OCI-LY1 (cell line): Measurements from ENCODE around the gene HOXB4.

Experiments used
- H2AFZ ChIP-seq: fragments of 200-600 bp; sonication (generic), shearing (Covaris generic); 2 replicates; pipeline ENCODE4 v1.6.0; 2014; ENCODE audit warnings: antibody characterized with exemption, mild to moderate bottlenecking, low read length
- H3F3A ChIP-seq: fragments of 200-600 bp; sonication (generic), shearing (Covaris generic); 2 replicates; pipeline ENCODE4 v1.6.0; 2014; ENCODE audit warnings: mild to moderate bottlenecking, antibody characterized with exemption, low read length, moderate library complexity; ENCODE audit not compliant: insufficient read depth
- H3K27ac ChIP-seq: fragments of 200-600 bp; sonication (generic); 2 replicates; pipeline ENCODE4 v1.5.1; 2014; ENCODE audit warnings: low read length, mixed run types, mild to moderate bottlenecking, low read depth; ENCODE audit not compliant: poor library complexity, severe bottlenecking
- H3K27me3 ChIP-seq: fragments of 200-600 bp; sonication (generic); 2 replicates; pipeline ENCODE4 v1.6.0; 2014; ENCODE audit warnings: antibody characterized with exemption, mild to moderate bottlenecking, low read length, moderate library complexity; ENCODE audit not compliant: insufficient read depth
- H3K36me3 ChIP-seq: fragments of 200-600 bp; sonication (generic); 2 replicates; pipeline ENCODE4 v1.6.1; 2014; ENCODE audit warnings: mild to moderate bottlenecking, antibody characterized with exemption, low read length, moderate library complexity, mixed read lengths; ENCODE audit not compliant: insufficient read depth
- H3K4me1 ChIP-seq: fragments of 200-600 bp; sonication (generic); 2 replicates; pipeline ENCODE4 v1.5.1; 2014; ENCODE audit warnings: mild to moderate bottlenecking, low read length, moderate library complexity; ENCODE audit not compliant: insufficient read depth, severe bottlenecking
- H3K4me2 ChIP-seq: fragments of 200-600 bp; sonication (generic), shearing (Covaris generic); 2 replicates; pipeline ENCODE4 v1.6.1; 2014; ENCODE audit warnings: low read length
- H3K4me3 ChIP-seq: fragments of 200-600 bp; sonication (generic); 2 replicates; pipeline ENCODE4 v1.5.1; 2014; ENCODE audit warnings: low read length, low read depth, mild to moderate bottlenecking, mixed read lengths; ENCODE audit not compliant: poor library complexity, severe bottlenecking
- H3K79me2 ChIP-seq: fragments of 200-600 bp; shearing (Covaris generic); 2 replicates; pipeline ENCODE4 v1.6.1; 2016; ENCODE audit warnings: mixed run types, low read length, mixed read lengths; ENCODE audit not compliant: insufficient read depth
- H3K9ac ChIP-seq: fragments of 200-600 bp; sonication (generic), shearing (Covaris generic); 2 replicates; pipeline ENCODE4 v1.6.1; 2014; ENCODE audit warnings: mild to moderate bottlenecking, low read length, mixed read lengths
- H3K9me2 ChIP-seq: fragments of 200-600 bp; sonication (generic), shearing (Covaris generic); 2 replicates; pipeline ENCODE4 v1.6.1; 2014; ENCODE audit warnings: low read depth, mild to moderate bottlenecking, low read length, mixed read lengths
- H3K9me3 ChIP-seq: fragments of 200-600 bp; shearing (Covaris generic); 2 replicates; pipeline ENCODE4 v1.6.1; 2014; ENCODE audit warnings: low read length, mixed read lengths
- H4K20me1 ChIP-seq: fragments of 200-600 bp; sonication (generic), shearing (Covaris generic); 2 replicates; pipeline ENCODE4 v1.6.0; 2016; ENCODE audit warnings: mild to moderate bottlenecking, low read length; ENCODE audit not compliant: insufficient read depth
- CTCF ChIP-seq: fragments of 200-600 bp; sonication (generic), shearing (Covaris generic); IDR thresholded peaks from 2 replicates; pipeline ENCODE4 v1.5.1; 2017; ENCODE audit warnings: mild to moderate bottlenecking, antibody characterized with exemption, low read length, moderate library complexity, mixed read lengths
- EZH2 ChIP-seq: fragments of 200-600 bp; sonication (generic), shearing (Covaris generic); IDR thresholded peaks from 2 replicates; pipeline ENCODE4 v1.8.0; 2017; ENCODE audit warnings: borderline replicate concordance, mixed run types, mild to moderate bottlenecking, antibody characterized with exemption, low read length, moderate library complexity, mixed read lengths

Gene HOXB4

DNA sequence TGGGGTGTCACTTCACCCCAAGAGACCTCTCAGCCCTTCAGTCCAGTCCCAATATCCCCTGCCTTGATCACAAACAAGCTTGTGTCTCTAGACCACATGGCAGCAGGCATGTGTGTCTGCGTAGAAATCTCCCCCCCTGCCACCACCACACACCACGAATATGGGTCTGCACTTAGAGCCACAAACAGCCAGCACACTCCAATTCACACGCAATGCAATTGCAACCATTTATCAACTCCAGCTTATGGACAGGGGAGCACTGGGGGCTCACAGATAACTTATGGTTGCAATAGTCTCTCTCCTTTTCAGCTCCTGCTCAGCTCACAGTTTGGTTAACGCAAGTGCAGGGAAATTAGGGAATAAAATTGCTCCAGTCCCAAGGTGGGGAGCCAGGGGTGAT is 45.4 kb upstream of the HOXB4 start:
- H3K4me1 ChIP-seq, result no peaks in the 10 kb centered on the region
- H3K27me3 ChIP-seq, result peaks cover 4% of the 10 kb centered on the region; the same call in 1 of the 2 replicates
- no peaks in the 10 kb centered on the region for H3K36me3 ChIP-seq
- H3K79me2 ChIP-seq, result no peaks in the 10 kb centered on the region
- no peak overlapping the region for H3K4me2 ChIP-seq
- H3K9me3 ChIP-seq, result no peaks in the 10 kb centered on the region
- H3K9ac ChIP-seq, result no peak overlapping the region
- H2AFZ ChIP-seq, result no peak overlapping the region
- no peak overlapping the region for H3K4me3 ChIP-seq
- no peaks in the 10 kb centered on the region for H4K20me1 ChIP-seq
- H3K27ac ChIP-seq, result no peak overlapping the region
- H3K9me2 ChIP-seq, result no peaks in the 10 kb centered on the region
- H3F3A ChIP-seq, result no peaks in the 10 kb centered on the region
- TF ChIP-seq CTCF, result no peak
- TF ChIP-seq EZH2, result no peak

DNA sequence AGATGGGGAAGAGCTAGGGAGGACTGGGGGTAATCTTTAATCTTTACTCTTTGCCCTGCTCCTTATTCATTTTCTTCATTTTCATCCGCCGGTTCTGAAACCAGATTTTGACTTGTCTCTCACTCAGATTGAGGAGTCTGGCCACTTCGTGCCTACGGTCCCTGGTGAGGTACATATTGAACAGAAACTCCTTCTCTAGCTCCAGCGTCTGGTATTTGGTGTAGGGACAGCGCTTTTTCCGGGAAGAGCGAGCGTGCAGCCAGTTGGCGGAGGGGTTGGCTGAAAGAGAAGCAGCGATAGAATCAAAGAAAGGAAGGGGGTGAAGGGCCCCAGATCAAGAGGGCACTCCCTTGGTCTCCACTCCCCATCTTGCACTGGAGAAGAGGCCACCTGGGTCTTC is 44.7 kb upstream of the HOXB4 start:
- TF ChIP-seq CTCF, result no peak
- no peak for TF ChIP-seq EZH2
- Histone ChIP-seq H3K79me2 (no peaks in the 10 kb centered on the region), H3K9me2 (no peaks in the 10 kb centered on the region), H3K9me3 (no peaks in the 10 kb centered on the region), H3K4me1 (no peaks in the 10 kb centered on the region), H3K36me3 (no peaks in the 10 kb centered on the region), H3K9ac (no peak overlapping the region), H3K27me3 (peaks cover 4% of the 10 kb centered on the region), H4K20me1 (no peaks in the 10 kb centered on the region), H3K27ac (no peak overlapping the region), H2AFZ (no peak overlapping the region), H3K4me3 (no peak overlapping the region), H3K4me2 (no peak overlapping the region), H3F3A (no peaks in the 10 kb centered on the region)

DNA sequence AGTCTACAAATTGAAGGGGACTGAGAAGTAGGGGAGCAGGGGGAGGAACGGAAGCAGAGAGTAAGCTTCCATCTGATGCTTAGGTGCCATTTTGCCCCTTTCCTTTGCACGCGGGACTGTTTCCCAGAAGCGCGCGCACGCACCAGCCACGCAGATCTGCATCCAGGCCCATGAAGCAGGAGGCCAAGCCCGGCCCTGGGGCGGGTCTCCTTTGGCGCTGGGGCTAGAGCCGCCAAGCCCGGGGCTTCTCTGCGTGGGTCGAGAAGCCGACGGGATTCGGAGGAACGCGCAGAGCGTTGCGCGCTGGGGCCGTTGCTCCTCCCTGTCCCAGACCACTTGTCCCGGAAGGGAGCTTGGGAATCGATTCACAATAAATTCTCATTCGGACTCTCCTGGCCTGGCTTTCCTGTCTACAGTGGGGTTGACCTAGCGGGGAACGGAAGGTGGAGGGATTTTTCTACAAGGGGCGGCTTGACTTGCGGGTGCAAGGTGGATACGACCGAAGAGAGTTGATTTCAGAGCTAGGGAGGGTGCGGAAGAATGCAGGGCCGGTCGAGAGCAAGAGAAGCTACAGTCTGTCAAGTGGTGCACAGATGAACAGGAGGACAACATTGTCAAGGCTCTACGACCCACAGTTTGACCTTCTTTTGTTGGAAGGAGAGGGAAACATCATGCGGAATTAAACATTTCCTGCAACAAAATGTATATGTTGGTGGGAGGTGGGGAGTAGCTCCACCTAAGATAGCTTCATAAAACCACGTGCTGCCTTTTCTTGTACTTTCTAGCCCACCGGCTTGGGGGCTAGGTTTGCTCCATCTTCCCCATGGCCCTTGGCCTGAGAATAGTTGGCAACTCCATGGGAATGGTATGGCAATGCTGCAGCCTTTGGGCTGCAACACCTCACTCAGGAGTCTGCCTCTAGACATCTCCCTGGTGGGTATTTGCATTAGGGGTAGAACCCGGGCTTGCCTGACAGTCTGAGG is 43.6 kb upstream of the HOXB4 start:
- Histone ChIP-seq H3K27ac (no peak overlapping the region), H3K9ac (no peak overlapping the region), H3K9me2 (no peaks in the 10 kb centered on the region), H3K79me2 (no peaks in the 10 kb centered on the region), H3K9me3 (no peaks in the 10 kb centered on the region), H2AFZ (no peak overlapping the region), H3K4me2 (no peak overlapping the region), H3K4me3 (no peak overlapping the region), H3K27me3 (peaks cover 4% of the 10 kb centered on the region), H3F3A (no peaks in the 10 kb centered on the region), H3K4me1 (no peaks in the 10 kb centered on the region), H4K20me1 (no peaks in the 10 kb centered on the region), H3K36me3 (no peaks in the 10 kb centered on the region)
- TF ChIP-seq CTCF (no peak), EZH2 (no peak)
